PFSK-1 (cell line): ENCODE measurements around the gene MRTFB.

ENCODE experiments used
- FOXP2 ChIP-seq: optimal IDR thresholded peaks from 2 replicates; pipeline ENCODE3; 2011; ENCODE audit warnings: borderline replicate concordance, control low read depth, inconsistent platforms; ENCODE audit not compliant: insufficient read depth; ENCODE audit errors: extremely low read length, extremely low read depth
- POLR2AphosphoS5 ChIP-seq: IDR thresholded peaks from 2 replicates; pipeline ENCODE4 v1.6.1; 2012; ENCODE audit warnings: low read depth, mild to moderate bottlenecking, control low read depth, low read length, moderate library complexity
- SIN3A ChIP-seq: IDR thresholded peaks from 2 replicates; pipeline ENCODE4 v1.6.1; 2012; ENCODE audit warnings: mild to moderate bottlenecking, low read length, moderate library complexity, borderline replicate concordance; ENCODE audit not compliant: insufficient read depth
- TAF1 ChIP-seq: IDR thresholded peaks from 2 replicates; pipeline ENCODE4 v1.6.1; 2012; ENCODE audit warnings: low read length, control low read depth, borderline replicate concordance; ENCODE audit not compliant: insufficient read depth
- TF ChIP-seq, protein P1 (sequence below), 2 experiments: IDR thresholded peaks; 2 replicates each; pipeline versions ENCODE4 v1.6.1 to v1.8.0; 2011 to 2012; ENCODE audit warnings: low read depth in 2 of 2, low read length in 2 of 2, control low read depth in 1 of 2, inconsistent platforms in 1 of 2, mild to moderate bottlenecking in 1 of 2, moderate library complexity in 1 of 2; ENCODE audit not compliant: insufficient read depth in 1 of 2

The MRTFB gene

DNA sequence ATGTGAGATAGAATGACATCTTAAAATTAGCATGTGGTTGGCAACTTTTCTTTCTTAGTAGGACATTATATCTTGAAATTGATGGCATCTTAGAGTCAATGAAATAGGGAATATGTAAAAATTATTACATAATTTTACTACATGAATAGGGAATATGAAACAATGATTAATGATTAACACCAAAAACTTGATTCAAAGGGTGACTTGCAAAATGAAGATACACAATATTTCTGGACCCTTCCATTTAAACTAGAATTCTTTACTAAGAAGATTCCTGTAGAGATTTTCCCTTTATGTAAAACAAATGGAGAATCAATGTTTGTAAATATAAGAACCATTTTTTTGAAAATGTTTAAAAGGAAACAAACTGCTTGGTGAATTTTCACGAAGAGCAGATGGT, 3.4 kb downstream of the MRTFB start:
- TF ChIP-seq SIN3A: no peak
- TF ChIP-seq TAF1: no peak
- no peak for TF ChIP-seq POLR2AphosphoS5
- no peak for TF ChIP-seq FOXP2
- TF ChIP-seq, protein P1, sequence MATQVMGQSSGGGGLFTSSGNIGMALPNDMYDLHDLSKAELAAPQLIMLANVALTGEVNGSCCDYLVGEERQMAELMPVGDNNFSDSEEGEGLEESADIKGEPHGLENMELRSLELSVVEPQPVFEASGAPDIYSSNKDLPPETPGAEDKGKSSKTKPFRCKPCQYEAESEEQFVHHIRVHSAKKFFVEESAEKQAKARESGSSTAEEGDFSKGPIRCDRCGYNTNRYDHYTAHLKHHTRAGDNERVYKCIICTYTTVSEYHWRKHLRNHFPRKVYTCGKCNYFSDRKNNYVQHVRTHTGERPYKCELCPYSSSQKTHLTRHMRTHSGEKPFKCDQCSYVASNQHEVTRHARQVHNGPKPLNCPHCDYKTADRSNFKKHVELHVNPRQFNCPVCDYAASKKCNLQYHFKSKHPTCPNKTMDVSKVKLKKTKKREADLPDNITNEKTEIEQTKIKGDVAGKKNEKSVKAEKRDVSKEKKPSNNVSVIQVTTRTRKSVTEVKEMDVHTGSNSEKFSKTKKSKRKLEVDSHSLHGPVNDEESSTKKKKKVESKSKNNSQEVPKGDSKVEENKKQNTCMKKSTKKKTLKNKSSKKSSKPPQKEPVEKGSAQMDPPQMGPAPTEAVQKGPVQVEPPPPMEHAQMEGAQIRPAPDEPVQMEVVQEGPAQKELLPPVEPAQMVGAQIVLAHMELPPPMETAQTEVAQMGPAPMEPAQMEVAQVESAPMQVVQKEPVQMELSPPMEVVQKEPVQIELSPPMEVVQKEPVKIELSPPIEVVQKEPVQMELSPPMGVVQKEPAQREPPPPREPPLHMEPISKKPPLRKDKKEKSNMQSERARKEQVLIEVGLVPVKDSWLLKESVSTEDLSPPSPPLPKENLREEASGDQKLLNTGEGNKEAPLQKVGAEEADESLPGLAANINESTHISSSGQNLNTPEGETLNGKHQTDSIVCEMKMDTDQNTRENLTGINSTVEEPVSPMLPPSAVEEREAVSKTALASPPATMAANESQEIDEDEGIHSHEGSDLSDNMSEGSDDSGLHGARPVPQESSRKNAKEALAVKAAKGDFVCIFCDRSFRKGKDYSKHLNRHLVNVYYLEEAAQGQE (IDR thresholded peaks at IDR 0.05; ENCODE audit: insufficient read depth in 1 of 2, low read depth in 2 of 2, low read length in 2 of 2): no peak

DNA sequence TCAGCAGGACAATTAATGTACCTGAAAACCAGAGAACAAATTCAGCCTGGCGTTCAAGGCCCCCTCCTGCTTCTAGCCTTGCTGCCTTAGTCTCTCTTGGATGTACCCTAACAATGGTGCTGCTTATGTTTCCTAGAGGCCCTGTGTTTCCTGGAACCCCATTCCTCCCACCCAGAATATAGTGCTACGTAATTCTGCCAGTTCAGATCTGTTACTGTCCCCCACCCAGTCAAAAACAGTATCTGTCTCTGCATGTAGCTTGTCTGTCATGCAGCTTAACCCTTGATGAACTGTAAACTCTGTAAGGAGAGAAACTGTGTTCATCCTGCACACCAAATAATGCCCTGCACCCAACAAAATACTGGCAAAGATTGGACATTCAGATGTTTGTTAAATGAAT, 6.8 kb downstream of the MRTFB start:
- TF ChIP-seq SIN3A (no peak), POLR2AphosphoS5 (no peak), FOXP2 (no peak), TAF1 (no peak)
- TF ChIP-seq, protein P1 (IDR thresholded peaks at IDR 0.05; ENCODE audit: insufficient read depth in 1 of 2, low read depth in 2 of 2, low read length in 2 of 2): no peak

- TF ChIP-seq TAF1 (no peak), SIN3A (no peak), FOXP2 (no peak), POLR2AphosphoS5 (no peak)
- TF ChIP-seq, protein P1 (IDR thresholded peaks at IDR 0.05; ENCODE audit: insufficient read depth in 1 of 2, low read depth in 2 of 2, low read length in 2 of 2): no peak
Observed at GRCh38 chr16:14086477-14086876, 15.4 kb downstream of the MRTFB start.

- TF ChIP-seq FOXP2 (no peak), SIN3A (no peak), TAF1 (no peak), POLR2AphosphoS5 (no peak)
- TF ChIP-seq, protein P1 (IDR thresholded peaks at IDR 0.05; ENCODE audit: insufficient read depth in 1 of 2, low read depth in 2 of 2, low read length in 2 of 2): no peak
Observed at GRCh38 chr16:14087181-14087580, 16.1 kb downstream of the MRTFB start.

DNA sequence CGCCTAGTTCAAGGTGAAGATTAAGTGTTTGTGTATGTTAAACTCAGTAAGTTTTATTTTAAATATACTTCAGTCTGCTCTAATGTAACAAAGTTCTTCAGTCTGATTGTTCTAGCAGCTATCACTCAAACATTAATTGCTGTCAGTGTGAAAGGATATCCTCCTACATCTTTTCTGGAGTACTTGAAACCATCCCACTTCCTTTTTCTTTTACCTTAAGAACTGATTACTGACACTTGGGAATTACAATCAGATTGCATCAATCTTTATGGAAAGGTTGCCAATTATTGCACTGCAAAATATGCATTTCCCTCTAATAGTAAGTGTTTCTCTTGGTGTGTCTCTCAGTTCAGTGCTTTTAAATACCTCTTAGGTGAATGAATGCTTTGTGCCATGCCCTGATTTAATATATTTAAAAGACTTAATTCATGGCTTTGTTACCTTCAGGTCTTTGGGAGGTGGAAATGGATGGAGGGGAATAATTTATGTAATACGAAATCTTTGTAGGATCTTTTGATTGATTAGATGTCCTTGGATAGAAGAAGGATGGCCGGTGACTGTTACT, 16.6 kb downstream of the MRTFB start:
- TF ChIP-seq, protein P1 (IDR thresholded peaks at IDR 0.05; ENCODE audit: insufficient read depth in 1 of 2, low read depth in 2 of 2, low read length in 2 of 2): no peak
- TF ChIP-seq TAF1 (no peak), SIN3A (no peak), FOXP2 (no peak), POLR2AphosphoS5 (no peak)
